Endothelial cell of umbilical vein (primary cell): Measurements from ENCODE around the gene ZDHHC18.
"Not testable (repeated sequence)": the region's sequence is repeated elsewhere in the genome, so short reads cannot be mapped to it uniquely, and the experiment has no call there.

Source experiments
- EZH2 ChIP-seq: IDR thresholded peaks from 2 replicates; pipeline ENCODE4 v1.6.1; 2012; ENCODE audit warnings: borderline replicate concordance, low read depth, mild to moderate bottlenecking, moderate library complexity, low read length, inconsistent platforms; ENCODE audit not compliant: severe bottlenecking
- FOS ChIP-seq: IDR thresholded peaks from 2 replicates; pipeline ENCODE4 v1.6.1; 2011; ENCODE audit warnings: mild to moderate bottlenecking, low read length, moderate library complexity, borderline replicate concordance; ENCODE audit not compliant: insufficient read depth
- GATA2 ChIP-seq: IDR thresholded peaks from 2 replicates; pipeline ENCODE4 v1.7.0; 2011; ENCODE audit warnings: low read depth, mild to moderate bottlenecking, moderate library complexity, mixed read lengths, low read length; ENCODE audit not compliant: insufficient read length, insufficient read depth
- JUN ChIP-seq: IDR thresholded peaks from 2 replicates; pipeline ENCODE4 v1.6.1; 2011; ENCODE audit warnings: borderline replicate concordance, low read depth; ENCODE audit not compliant: insufficient read length, insufficient read depth
- MAX ChIP-seq: IDR thresholded peaks from 2 replicates; pipeline ENCODE4 v1.6.1; 2011; ENCODE audit not compliant: insufficient read depth, insufficient read length
- MYC ChIP-seq: IDR thresholded peaks from one replicate; pipeline ENCODE4 v1.6.1; 2011; ENCODE audit warnings: mild to moderate bottlenecking, low read depth, low read length
- POLR2A ChIP-seq: IDR thresholded peaks from 2 replicates; pipeline ENCODE4 v1.6.1; 2012; ENCODE audit warnings: low read depth, mild to moderate bottlenecking, control low read depth, low read length
- POLR2AphosphoS5 ChIP-seq: IDR thresholded peaks from 2 replicates; pipeline ENCODE4 v1.6.1; 2012; ENCODE audit warnings: low read depth, mild to moderate bottlenecking, control low read depth, low read length, moderate library complexity; ENCODE audit not compliant: insufficient read depth
- TF ChIP-seq, protein P1 (sequence below), 2 donors: IDR thresholded peaks; 1 replicate in 1 of 2; 2 replicates in 1 of 2; pipeline ENCODE4 v1.5.1; 2011; ENCODE audit warnings: low read length in 2 of 2, mild to moderate bottlenecking in 2 of 2, moderate library complexity in 2 of 2, control low read depth in 1 of 2, inconsistent platforms in 1 of 2, low read depth in 1 of 2; ENCODE audit not compliant: insufficient read depth in 1 of 2; ENCODE audit errors: extremely low read depth in 1 of 2

GRCh38 chr1:26803932-26804331, 22.6 kb upstream of the ZDHHC18 start:
- TF ChIP-seq JUN, EZH2, POLR2AphosphoS5, POLR2A, MAX, MYC, GATA2, FOS: not testable (repeated sequence)
- TF ChIP-seq, protein P1, sequence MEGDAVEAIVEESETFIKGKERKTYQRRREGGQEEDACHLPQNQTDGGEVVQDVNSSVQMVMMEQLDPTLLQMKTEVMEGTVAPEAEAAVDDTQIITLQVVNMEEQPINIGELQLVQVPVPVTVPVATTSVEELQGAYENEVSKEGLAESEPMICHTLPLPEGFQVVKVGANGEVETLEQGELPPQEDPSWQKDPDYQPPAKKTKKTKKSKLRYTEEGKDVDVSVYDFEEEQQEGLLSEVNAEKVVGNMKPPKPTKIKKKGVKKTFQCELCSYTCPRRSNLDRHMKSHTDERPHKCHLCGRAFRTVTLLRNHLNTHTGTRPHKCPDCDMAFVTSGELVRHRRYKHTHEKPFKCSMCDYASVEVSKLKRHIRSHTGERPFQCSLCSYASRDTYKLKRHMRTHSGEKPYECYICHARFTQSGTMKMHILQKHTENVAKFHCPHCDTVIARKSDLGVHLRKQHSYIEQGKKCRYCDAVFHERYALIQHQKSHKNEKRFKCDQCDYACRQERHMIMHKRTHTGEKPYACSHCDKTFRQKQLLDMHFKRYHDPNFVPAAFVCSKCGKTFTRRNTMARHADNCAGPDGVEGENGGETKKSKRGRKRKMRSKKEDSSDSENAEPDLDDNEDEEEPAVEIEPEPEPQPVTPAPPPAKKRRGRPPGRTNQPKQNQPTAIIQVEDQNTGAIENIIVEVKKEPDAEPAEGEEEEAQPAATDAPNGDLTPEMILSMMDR (IDR thresholded peaks at IDR 0.05; ENCODE audit: extremely low read depth in 1 of 2, insufficient read depth in 1 of 2, low read depth in 1 of 2, low read length in 2 of 2): not testable (repeated sequence)
